IMR-90 (cell line): ENCODE data around the gene RAP2B. TPM values are rescaled to one million over a fixed set of nuclear protein-coding genes. Genes with fewer than 3 reads are reported as not detected.

Source experiments
- ATAC-seq: fragments of 200-7000 bp; cut with Tn5 transposase; 2 replicates; pipeline ENCODE4 v1.9.1; 2020; ENCODE audit warnings: low read depth, mild to moderate bottlenecking, moderate library complexity
- BruUV-seq: library from RNA; stranded (reverse); fragments of 400-500 nt; replicated peaks from 2 replicates; lab custom pipeline; 2021; lab: Mats Ljungman, UMichigan
- CTCF ChIA-PET: fragments of 300-600 bp; formaldehyde crosslinking; extraction: SDS; loops from one replicate; lab custom pipeline; 2021; ENCODE audit warnings: antibody characterized with exemption; lab: Yijun Ruan, JAX
- POLR2A ChIA-PET: fragments of 300-600 bp; sonication (Branson Sonifier 250); formaldehyde crosslinking; loops from one replicate; lab custom pipeline; 2022; ENCODE audit warnings: antibody characterized with exemption; ENCODE audit not compliant: unreplicated experiment; lab: Charles Lee
- DNase-seq: peaks from one replicate; pipeline ENCODE4 v3.0.0; 2013
- H2AFZ ChIP-seq: replicated peaks from 2 replicates; pipeline ENCODE3; 2013; ENCODE audit warnings: low read length, mild to moderate bottlenecking; ENCODE audit not compliant: poor library complexity
- H2AK5ac ChIP-seq: 2 replicates; pipeline ENCODE4 v1.6.1; 2013; ENCODE audit warnings: low read depth, low read length, inconsistent platforms
- H2AK9ac ChIP-seq: replicated peaks from 2 replicates; pipeline ENCODE3; 2013; ENCODE audit warnings: mild to moderate bottlenecking, low read depth, low read length, moderate library complexity; ENCODE audit not compliant: poor library complexity
- H2BK120ac ChIP-seq: 2 replicates; pipeline ENCODE4 v1.6.1; 2013; ENCODE audit warnings: low read depth, low read length, inconsistent platforms
- H2BK15ac ChIP-seq: 3 replicates; pipeline ENCODE4 v1.6.1; 2013; ENCODE audit warnings: low read depth, low read length, inconsistent platforms
- H2BK20ac ChIP-seq: 2 replicates; pipeline ENCODE4 v1.6.1; 2013; ENCODE audit warnings: low read depth, mild to moderate bottlenecking, inconsistent platforms, low read length, moderate library complexity
- H2BK5ac ChIP-seq: 2 replicates; pipeline ENCODE4 v1.6.1; 2013; ENCODE audit warnings: mild to moderate bottlenecking, low read depth, low read length, inconsistent platforms; ENCODE audit not compliant: poor library complexity, severe bottlenecking
- H3K14ac ChIP-seq: replicated peaks from 2 replicates; pipeline ENCODE4 v1.6.1; 2013; ENCODE audit warnings: low read depth, low read length, inconsistent platforms
- H3K18ac ChIP-seq: 2 replicates; pipeline ENCODE4 v1.6.1; 2013; ENCODE audit warnings: low read depth, low read length, control low read depth
- H3K23ac ChIP-seq: 2 replicates; pipeline ENCODE4 v1.6.1; 2013; ENCODE audit warnings: low read depth, low read length, inconsistent platforms
- H3K27ac ChIP-seq: 2 replicates; pipeline ENCODE4 v1.5.1; 2013; ENCODE audit warnings: mild to moderate bottlenecking, control low read depth, low read length; ENCODE audit not compliant: insufficient read depth
- H3K27me3 ChIP-seq: 2 replicates; pipeline ENCODE4 v1.6.1; 2013; ENCODE audit warnings: low read length; ENCODE audit not compliant: control insufficient read depth, insufficient read depth
- H3K36me3 ChIP-seq: 2 replicates; pipeline ENCODE4 v1.6.1; 2013; ENCODE audit warnings: low read length, mixed read lengths; ENCODE audit not compliant: control insufficient read depth, insufficient read depth
- H3K4ac ChIP-seq: 2 replicates; pipeline ENCODE4 v1.6.1; 2013; ENCODE audit warnings: low read depth, low read length, inconsistent platforms
- H3K4me1 ChIP-seq: 2 replicates; pipeline ENCODE4 v1.6.1; 2013; ENCODE audit warnings: low read length, mixed read lengths; ENCODE audit not compliant: control insufficient read depth, insufficient read depth
- H3K4me2 ChIP-seq: 2 replicates; pipeline ENCODE4 v1.6.1; 2013; ENCODE audit warnings: low read depth, mild to moderate bottlenecking, control low read depth, low read length, moderate library complexity
- H3K4me3 ChIP-seq: 2 replicates; pipeline ENCODE4 v1.5.1; 2013; ENCODE audit warnings: low read depth, mild to moderate bottlenecking, control low read depth, low read length, moderate library complexity; ENCODE audit not compliant: insufficient read depth
- H3K56ac ChIP-seq: 2 replicates; pipeline ENCODE4 v1.6.1; 2013; ENCODE audit warnings: low read length, inconsistent platforms; ENCODE audit not compliant: insufficient read depth; ENCODE audit errors: extremely low read depth
- H3K79me1 ChIP-seq, 2 experiments: 2 replicates each; pipeline ENCODE4 v1.6.1; 2013; ENCODE audit warnings: low read length in 2 of 2, inconsistent platforms in 1 of 2, low read depth in 1 of 2
- H3K9ac ChIP-seq: 2 replicates; pipeline ENCODE4 v1.6.1; 2013; ENCODE audit warnings: low read depth, low read length, control low read depth
- H3K9me1 ChIP-seq: 2 replicates; pipeline ENCODE4 v1.6.1; 2013; ENCODE audit warnings: low read length, inconsistent platforms; ENCODE audit not compliant: insufficient read depth
- H3K9me3 ChIP-seq: 2 replicates; pipeline ENCODE4 v1.6.1; 2013; ENCODE audit warnings: low read length; ENCODE audit not compliant: control insufficient read depth, insufficient read depth
- H4K20me1 ChIP-seq: 2 replicates; pipeline ENCODE4 v1.6.1; 2013; ENCODE audit warnings: low read length, inconsistent platforms; ENCODE audit not compliant: insufficient read depth
- H4K5ac ChIP-seq: 2 replicates; pipeline ENCODE4 v1.6.1; 2013; ENCODE audit warnings: mild to moderate bottlenecking, low read depth, low read length, control low read depth
- H4K8ac ChIP-seq, 2 experiments: 2 replicates each; pipeline ENCODE4 v1.6.1; 2013; ENCODE audit warnings: low read depth in 2 of 2, low read length in 2 of 2, control low read depth in 1 of 2, inconsistent platforms in 1 of 2
- H4K91ac ChIP-seq: 2 replicates; pipeline ENCODE4 v1.6.1; 2013; ENCODE audit warnings: low read depth, low read length, inconsistent platforms; ENCODE audit not compliant: insufficient read depth
- BHLHE40 ChIP-seq: fragments of 150-350 bp; IDR thresholded peaks from 2 replicates; pipeline ENCODE4 v1.6.1; 2016; ENCODE audit warnings: mild to moderate bottlenecking, low read depth, low read length
- ELK1 ChIP-seq: fragments of 150-350 bp; IDR thresholded peaks from 2 replicates; pipeline ENCODE4 v1.6.1; 2016; ENCODE audit warnings: low read depth, mild to moderate bottlenecking, low read length, moderate library complexity, borderline replicate concordance
- MAFK ChIP-seq: IDR thresholded peaks from 2 replicates; pipeline ENCODE4 v1.6.1; 2012; ENCODE audit warnings: low read depth, low read length, improper control_type of control experiment
- MAZ ChIP-seq: IDR thresholded peaks from 2 replicates; pipeline ENCODE4 v1.6.1; 2012; ENCODE audit warnings: low read depth, mild to moderate bottlenecking, low read length, improper control_type of control experiment, moderate library complexity, borderline replicate concordance
- MXI1 ChIP-seq: IDR thresholded peaks from 2 replicates; pipeline ENCODE4 v1.6.1; 2012; ENCODE audit warnings: low read depth, mild to moderate bottlenecking, low read length, moderate library complexity, borderline replicate concordance
- NFE2L2 ChIP-seq: fragments of 150-350 bp; IDR thresholded peaks from 2 replicates; pipeline ENCODE4 v1.6.1; 2016; ENCODE audit warnings: low read depth, mild to moderate bottlenecking, low read length
- RAD21 ChIP-seq: IDR thresholded peaks from 2 replicates; pipeline ENCODE4 v1.6.1; 2012; ENCODE audit warnings: low read length, improper control_type of control experiment
- RFX5 ChIP-seq: IDR thresholded peaks from 2 replicates; pipeline ENCODE4 v1.8.0; 2012; ENCODE audit warnings: low read depth, mild to moderate bottlenecking, low read length, moderate library complexity
- WGBS, 2 experiments: methylation state at CpG; one replicate each; pipeline versions ENCODE4 v1.1.5 to v1.1.7; 2013; ENCODE audit warnings: missing lambda C conversion rate in 2 of 2; ENCODE audit not compliant: insufficient read length in 1 of 2; ENCODE audit errors: extremely low coverage in 2 of 2; 5-methylcytosine and 5-hydroxymethylcytosine counted together
- dilution Hi-C: fragments of 300-500 bp; cut with HindIII; formaldehyde crosslinking; loops from one replicate; pipeline ENCODE4 v1.14.3; 2018; ENCODE audit warnings: low sequenced_read_pairs; ENCODE audit not compliant: unreplicated experiment
- in situ Hi-C: fragments of 300-500 bp; cut with MboI; formaldehyde crosslinking; loops from 3 replicates; pipeline ENCODE4 v1.14.3; 2019; ENCODE audit warnings: low sequenced_read_pairs, inconsistent platforms, mixed read lengths
- intact Hi-C: fragments of 100-400 bp; cut with micrococcal nuclease; formaldehyde crosslinking; loops from 2 replicates; pipeline ENCODE4 v1.10.0; 2022
- polyA plus RNA-seq, 3 experiments: library from polyadenylated mRNA; depleted of rRNA; stranded (reverse); fragments of >200 nt; gene quantifications; 2 replicates each; pipeline ENCODE4 v1.2.3, GENCODE V29; 2012; ENCODE audit warnings: low replicate concordance in 1 of 3
- total RNA-seq: library from RNA; depleted of rRNA; stranded (reverse); fragments of >200 nt; gene quantifications from 2 replicates; pipeline ENCODE4 v1.2.3, GENCODE V29; 2012

RAP2B gene
- total and polyA plus RNA-seq, 2 of the 4 experiments (the other 2 are of a cell fraction): 6.6 to 12.4 TPM

DNA sequence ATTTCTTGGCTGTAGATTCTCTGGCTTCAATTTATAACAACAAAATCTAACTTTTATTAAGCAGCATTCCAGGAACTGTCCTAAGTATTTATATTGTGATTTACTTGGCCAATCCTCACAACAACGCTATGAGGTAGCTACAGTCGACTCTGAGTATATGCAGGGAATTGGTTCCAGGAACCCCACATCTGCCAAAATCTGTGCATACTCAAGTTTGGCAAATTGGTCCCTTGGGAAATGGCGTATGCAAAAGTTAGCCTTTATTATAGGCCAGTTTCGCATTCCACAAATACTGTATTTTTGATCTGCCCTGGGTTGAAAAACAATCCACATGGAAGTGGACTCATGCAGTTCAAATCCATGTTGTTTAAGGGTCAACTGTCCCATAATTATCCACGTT lies 53.9 kb downstream of the RAP2B start:
- Histone ChIP-seq H3K56ac (no peak overlapping the region), H3K4me3 (no peak overlapping the region), H3K27me3 (no peaks in the 10 kb centered on the region), H4K8ac (no peak overlapping the region), H3K9me1 (peaks cover 5% of the 10 kb centered on the region), H2BK120ac (no peak overlapping the region), H3K4me1 (no peaks in the 10 kb centered on the region), H4K20me1 (no peaks in the 10 kb centered on the region), H2AFZ (no peak overlapping the region), H2BK15ac (no peak overlapping the region), H2AK5ac (no peak overlapping the region), H3K9ac (no peak overlapping the region), H4K5ac (no peak overlapping the region), H3K4me2 (no peak overlapping the region), H3K36me3 (no peaks in the 10 kb centered on the region), H3K23ac (no peak overlapping the region), H3K27ac (no peak overlapping the region), H2AK9ac (no peak overlapping the region), H3K4ac (no peak overlapping the region), H3K79me1 (no peaks in the 10 kb centered on the region), H3K14ac (no peak overlapping the region), H3K18ac (no peak overlapping the region), H3K9me3 (no peaks in the 10 kb centered on the region), H2BK5ac (no peak overlapping the region), H4K91ac (no peak overlapping the region), H2BK20ac (no peak overlapping the region)
- ATAC-seq: no peak
- ChIA-PET POLR2A (interaction anchor here (0.5 kb wide), 1 partner anchor 42 kb away, joined by 3 read pairs; no protein-coding TSS in a partner anchor), CTCF (no interaction called here)
- intact Hi-C loops: no loop called here
- no peak for DNase-seq
- dilution Hi-C loops: no loop called here
- in situ Hi-C loops: no loop called here
- no peak for TF ChIP-seq MAFK
- no peak for TF ChIP-seq BHLHE40
- TF ChIP-seq MXI1: no peak
- no peak for TF ChIP-seq RAD21
- no peak for TF ChIP-seq ELK1
- no peak for TF ChIP-seq RFX5
- no peak for TF ChIP-seq MAZ
- TF ChIP-seq NFE2L2: no peak
- no TSS peak for BruUV-seq
- 93% methylated on average over 2 of the region's 5 CpGs; no CpG with 5 or more reads in 1 of the 2 experiments for WGBS, 2 experiments
